IPS-15b (cell line): Measurements from ENCODE around the gene CAPN3.
"Not testable (repeated sequence)": the region's sequence is repeated elsewhere in the genome, so short reads cannot be mapped to it uniquely, and the experiment has no call there.

Experiments used
- H3K27me3 ChIP-seq: one replicate; pipeline ENCODE4 v1.6.1; 2013; ENCODE audit warnings: low read length; ENCODE audit not compliant: control insufficient read depth, insufficient read depth
- H3K36me3 ChIP-seq: one replicate; pipeline ENCODE4 v1.6.1; 2013; ENCODE audit warnings: low read length; ENCODE audit not compliant: control insufficient read depth, insufficient read depth
- H3K4me1 ChIP-seq: one replicate; pipeline ENCODE4 v1.6.1; 2013; ENCODE audit warnings: mild to moderate bottlenecking, low read length; ENCODE audit not compliant: control insufficient read depth, insufficient read depth
- H3K4me3 ChIP-seq: one replicate; pipeline ENCODE4 v1.5.1; 2013; ENCODE audit warnings: low read depth, low read length
- H3K9ac ChIP-seq: one replicate; pipeline ENCODE4 v1.6.1; 2013; ENCODE audit warnings: low read depth, mild to moderate bottlenecking, low read length
- H3K9me3 ChIP-seq: one replicate; pipeline ENCODE4 v1.6.1; 2013; ENCODE audit warnings: mild to moderate bottlenecking, low read length; ENCODE audit not compliant: control insufficient read depth, insufficient read depth

The CAPN3 gene

DNA sequence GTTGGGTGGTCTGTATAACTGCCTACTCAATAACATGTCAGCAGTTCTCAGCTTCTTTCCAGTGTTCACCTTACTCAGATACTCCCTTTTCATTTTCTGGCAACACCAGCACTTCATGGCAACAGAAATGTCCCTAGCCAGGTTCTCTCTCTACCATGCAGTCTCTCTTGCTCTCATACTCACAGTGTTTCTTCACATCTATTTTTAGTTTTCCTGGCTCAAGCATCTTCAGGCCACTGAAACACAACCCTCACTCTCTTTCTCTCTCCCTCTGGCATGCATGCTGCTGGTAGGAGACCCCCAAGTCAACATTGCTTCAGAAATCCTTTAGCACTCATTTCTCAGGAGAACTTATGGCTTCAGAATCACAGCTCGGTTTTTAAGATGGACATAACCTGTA lies at the start of gene CAPN3:
CAPN3 (plus strand) TSS at position 253 of the 400 bp plus-strand sequence. CDS start 305 bp downstream, outside the sequence.
- H3K4me1 ChIP-seq, result peaks cover 16% of the 10 kb centered on the region
- H3K9ac ChIP-seq, result no peak within 1 kb of the TSS
- no peaks in the 10 kb centered on the region for H3K9me3 ChIP-seq
- peaks cover under 1% of the 10 kb centered on the region for H3K27me3 ChIP-seq
- H3K4me3 ChIP-seq, result no peak within 1 kb of the TSS
- no peaks in the 10 kb centered on the region for H3K36me3 ChIP-seq

DNA sequence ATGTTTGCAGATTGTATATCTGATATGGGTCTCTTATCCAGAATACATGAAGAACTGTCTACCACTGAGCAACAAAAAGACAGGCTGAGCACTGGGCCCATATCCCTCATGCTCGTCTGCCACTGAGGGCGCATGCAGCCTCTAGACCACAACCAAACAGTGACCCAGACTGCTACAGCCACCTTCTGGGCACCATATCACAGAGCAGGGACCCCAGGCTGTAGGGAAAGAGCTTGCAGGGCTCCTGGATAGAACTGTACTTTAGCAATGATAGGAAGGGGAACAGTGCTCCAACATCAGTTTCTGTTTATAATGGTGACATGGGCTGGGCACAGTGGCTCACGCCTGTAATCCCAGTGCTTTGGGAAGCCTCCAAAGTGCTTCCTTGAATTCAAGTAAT lies 45.8 kb upstream of the CAPN3 start:
- no peak overlapping the region for H3K4me3 ChIP-seq
- no peaks in the 10 kb centered on the region for H3K9me3 ChIP-seq
- no peaks in the 10 kb centered on the region for H3K36me3 ChIP-seq
- H3K4me1 ChIP-seq, result no peaks in the 10 kb centered on the region
- no peak overlapping the region for H3K9ac ChIP-seq
- no peaks in the 10 kb centered on the region for H3K27me3 ChIP-seq

DNA sequence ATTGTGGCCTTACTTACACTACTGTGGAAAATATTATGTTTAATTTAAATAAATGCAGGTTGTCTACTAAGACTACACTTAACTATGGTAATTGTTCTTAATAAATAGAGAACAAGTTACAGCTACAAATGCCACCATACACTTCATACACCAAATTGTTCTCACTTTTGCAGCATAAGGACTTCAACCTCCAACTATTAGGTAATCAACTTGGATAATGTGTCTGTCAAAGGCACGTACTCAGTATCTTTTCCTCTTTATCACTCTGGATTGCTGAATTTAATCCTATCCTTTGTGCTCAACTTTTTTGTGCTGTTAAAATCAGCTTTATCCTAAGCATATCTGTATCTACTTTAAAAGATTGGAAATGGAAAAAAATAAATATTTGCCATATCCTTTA lies 44.5 kb upstream of the CAPN3 start:
- H3K9me3 ChIP-seq, result no peaks in the 10 kb centered on the region
- H3K9ac ChIP-seq, result no peak overlapping the region
- no peak overlapping the region for H3K4me3 ChIP-seq
- no peaks in the 10 kb centered on the region for H3K4me1 ChIP-seq
- H3K36me3 ChIP-seq, result no peaks in the 10 kb centered on the region
- no peaks in the 10 kb centered on the region for H3K27me3 ChIP-seq

DNA sequence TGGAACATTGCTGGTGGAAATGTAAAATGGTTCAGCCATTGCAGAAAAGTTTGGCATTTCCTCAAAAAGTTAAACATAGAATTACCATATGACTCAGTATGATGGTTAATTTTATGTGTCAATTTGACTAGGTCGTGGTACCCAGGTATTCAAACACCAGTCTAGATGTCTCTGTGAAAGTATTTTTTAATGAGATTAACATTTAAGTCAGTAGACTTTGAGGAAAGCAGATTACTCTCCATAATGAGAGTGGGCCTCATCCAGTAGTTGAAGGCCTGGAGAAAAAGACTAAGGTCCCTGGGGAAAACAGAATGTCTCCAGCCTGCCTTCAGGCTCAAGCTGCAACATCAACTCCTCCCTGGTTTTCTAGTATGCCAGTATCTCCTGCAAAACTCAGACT lies 43.8 kb upstream of the CAPN3 start:
- no peaks in the 10 kb centered on the region for H3K4me1 ChIP-seq
- H3K27me3 ChIP-seq, result no peaks in the 10 kb centered on the region
- no peaks in the 10 kb centered on the region for H3K9me3 ChIP-seq
- no peaks in the 10 kb centered on the region for H3K36me3 ChIP-seq
- no peak overlapping the region for H3K4me3 ChIP-seq
- no peak overlapping the region for H3K9ac ChIP-seq

DNA sequence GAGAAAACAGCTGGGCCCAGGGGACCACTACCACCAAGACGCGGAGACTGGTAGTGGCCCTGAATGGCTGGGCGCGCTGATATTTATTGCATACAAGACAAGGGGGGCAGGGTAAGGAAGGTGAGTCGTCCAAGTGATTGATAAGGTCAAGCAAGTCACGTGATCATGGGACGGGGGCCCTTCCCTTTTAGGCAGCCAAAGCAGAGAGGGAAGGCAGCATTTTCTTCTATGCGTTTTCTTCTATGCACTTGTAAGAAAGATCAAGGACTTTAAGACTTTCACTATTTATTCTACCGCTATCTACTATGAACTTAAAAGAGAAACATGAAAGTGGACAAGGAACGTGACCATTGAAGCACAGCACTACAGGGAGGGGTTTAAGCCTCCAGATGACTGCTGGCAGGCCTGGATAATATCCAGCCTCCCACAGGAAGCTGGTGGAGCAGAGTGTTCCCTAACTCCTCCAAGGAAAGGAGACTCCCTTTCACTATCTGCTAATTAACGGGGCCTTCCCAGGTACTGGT lies 43.0 kb upstream of the CAPN3 start:
- not testable (repeated sequence) for H3K36me3 ChIP-seq, H3K4me1 ChIP-seq, H3K4me3 ChIP-seq, H3K9me3 ChIP-seq, H3K27me3 ChIP-seq, H3K9ac ChIP-seq

DNA sequence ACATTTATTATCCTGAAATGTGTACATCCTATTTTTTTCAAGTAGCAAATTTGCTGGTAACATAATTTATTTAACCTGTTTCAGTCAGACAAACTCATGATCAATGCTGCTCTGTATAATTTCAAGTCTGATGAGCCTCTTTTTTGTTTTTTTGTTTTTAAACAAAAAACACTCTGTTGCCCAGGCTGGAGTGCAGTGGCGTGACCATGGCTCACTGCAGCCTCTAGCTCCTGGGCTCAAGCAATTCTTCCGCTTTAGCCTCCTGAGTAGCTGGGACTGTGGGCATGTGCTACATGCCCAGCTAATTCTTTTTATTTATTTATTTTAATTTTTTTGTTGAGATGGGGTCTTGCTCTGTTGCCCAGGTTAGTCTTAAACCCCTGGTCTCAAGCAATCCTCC lies 40.1 kb upstream of the CAPN3 start:
- Histone ChIP-seq H3K4me1 (no peaks in the 10 kb centered on the region), H3K36me3 (no peaks in the 10 kb centered on the region), H3K27me3 (no peaks in the 10 kb centered on the region), H3K4me3 (no peak overlapping the region), H3K9ac (no peak overlapping the region), H3K9me3 (no peaks in the 10 kb centered on the region)

DNA sequence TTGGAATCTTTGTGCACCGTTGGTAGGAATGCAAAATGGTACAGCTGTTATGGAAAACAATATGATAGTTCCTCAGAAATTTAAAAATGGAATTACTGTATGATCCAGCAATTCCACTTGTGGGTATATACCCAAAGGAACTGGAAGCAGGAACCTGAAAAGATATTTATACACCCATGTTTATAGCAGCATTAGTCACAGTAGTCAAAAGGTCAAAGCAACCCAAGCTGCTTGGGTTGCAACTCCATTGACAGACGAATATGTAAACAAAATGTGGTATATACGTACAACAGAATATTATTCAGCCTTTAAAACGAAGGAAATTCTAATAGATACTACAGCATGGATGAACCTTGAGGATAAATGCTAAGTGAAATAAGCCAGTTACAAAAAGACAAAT lies 35.0 kb upstream of the CAPN3 start:
- Histone ChIP-seq H3K9me3 (no peaks in the 10 kb centered on the region), H3K4me1 (no peaks in the 10 kb centered on the region), H3K27me3 (no peaks in the 10 kb centered on the region), H3K4me3 (no peak overlapping the region), H3K9ac (no peak overlapping the region), H3K36me3 (no peaks in the 10 kb centered on the region)

DNA sequence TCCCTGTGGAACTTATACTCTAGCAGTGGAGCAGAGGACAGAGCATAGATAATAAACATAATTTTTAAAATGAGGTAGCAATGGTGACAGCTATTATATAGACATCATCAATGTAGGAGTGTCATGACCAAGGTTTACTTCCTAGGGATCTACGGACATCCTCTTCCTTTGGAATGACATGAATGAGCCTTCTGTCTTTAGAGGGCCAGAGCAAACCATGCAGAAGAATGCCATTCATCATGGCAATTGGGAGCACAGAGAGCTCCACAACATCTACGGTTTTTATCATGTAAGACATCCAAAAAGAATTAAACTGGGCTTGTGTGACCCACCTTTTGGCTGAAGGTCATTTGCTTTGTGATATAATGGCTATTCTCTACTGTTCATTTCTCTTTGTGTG lies 30.1 kb upstream of the CAPN3 start:
- Histone ChIP-seq H3K4me3 (no peak overlapping the region), H3K9ac (no peak overlapping the region), H3K4me1 (no peaks in the 10 kb centered on the region), H3K9me3 (no peaks in the 10 kb centered on the region), H3K36me3 (no peaks in the 10 kb centered on the region), H3K27me3 (no peaks in the 10 kb centered on the region)

DNA sequence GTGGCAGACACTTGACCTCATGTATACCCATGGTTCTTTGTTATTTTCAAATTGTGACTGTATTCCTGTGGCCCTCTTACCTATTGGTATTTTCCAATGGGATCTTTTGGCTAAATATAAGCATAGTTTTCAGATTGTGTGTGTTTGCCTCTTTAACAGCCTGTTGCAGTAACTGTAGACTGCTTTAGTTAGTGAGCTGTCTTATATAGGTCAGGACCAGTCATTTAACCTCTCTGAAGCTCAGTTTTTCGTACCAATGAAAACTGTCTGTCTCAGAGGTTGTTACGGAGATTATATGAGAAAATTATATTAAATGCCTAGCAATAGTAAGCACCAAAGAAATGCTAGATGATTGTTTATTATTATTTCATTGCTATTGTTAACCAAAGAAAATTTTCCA lies 29.3 kb upstream of the CAPN3 start:
- no peaks in the 10 kb centered on the region for H3K4me1 ChIP-seq
- no peak overlapping the region for H3K4me3 ChIP-seq
- H3K36me3 ChIP-seq, result no peaks in the 10 kb centered on the region
- H3K9me3 ChIP-seq, result no peaks in the 10 kb centered on the region
- H3K27me3 ChIP-seq, result no peaks in the 10 kb centered on the region
- no peak overlapping the region for H3K9ac ChIP-seq

DNA sequence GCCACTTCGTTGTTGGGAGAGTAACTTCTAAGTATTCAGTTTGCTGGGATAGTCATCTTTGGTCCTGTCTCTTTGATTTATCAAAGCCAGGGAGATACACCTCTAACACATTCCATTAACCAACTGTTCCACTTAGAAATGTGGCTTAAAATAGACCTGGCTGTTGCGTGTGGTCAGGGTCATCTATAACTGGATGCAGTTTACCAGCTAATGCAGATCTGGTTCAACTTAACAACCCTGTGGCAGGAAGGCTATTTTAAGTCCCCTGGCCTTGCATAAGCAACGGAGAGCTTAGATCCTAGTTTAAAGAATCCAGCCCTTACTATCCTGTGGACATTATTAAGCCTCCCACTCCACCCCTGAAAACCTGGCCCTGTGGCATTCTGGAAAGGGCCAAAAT lies 28.1 kb upstream of the CAPN3 start:
- Histone ChIP-seq H3K9me3 (no peaks in the 10 kb centered on the region), H3K9ac (no peak overlapping the region), H3K4me3 (no peak overlapping the region), H3K4me1 (no peaks in the 10 kb centered on the region), H3K27me3 (no peaks in the 10 kb centered on the region), H3K36me3 (no peaks in the 10 kb centered on the region)

DNA sequence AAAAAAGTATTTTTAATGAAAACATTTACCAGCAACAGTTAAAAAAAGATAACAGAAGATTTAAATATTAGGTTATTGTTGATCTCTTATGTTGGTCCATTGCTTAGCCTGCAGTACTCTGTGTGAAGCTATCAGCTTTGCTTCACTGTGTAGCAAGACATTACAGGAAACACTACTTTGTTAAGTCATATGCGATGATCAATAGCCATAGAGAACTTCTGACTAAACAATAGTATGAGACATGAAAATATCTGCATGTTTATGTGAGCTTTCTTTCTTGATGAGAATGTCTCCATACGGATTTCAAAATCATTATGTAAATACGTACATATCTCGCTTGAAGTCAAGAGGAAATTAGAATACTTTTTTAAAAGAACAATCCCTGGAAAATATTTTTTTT lies 27.0 kb upstream of the CAPN3 start:
- no peak overlapping the region for H3K4me3 ChIP-seq
- H3K36me3 ChIP-seq, result no peaks in the 10 kb centered on the region
- H3K9me3 ChIP-seq, result no peaks in the 10 kb centered on the region
- H3K9ac ChIP-seq, result no peak overlapping the region
- no peaks in the 10 kb centered on the region for H3K27me3 ChIP-seq
- no peaks in the 10 kb centered on the region for H3K4me1 ChIP-seq

DNA sequence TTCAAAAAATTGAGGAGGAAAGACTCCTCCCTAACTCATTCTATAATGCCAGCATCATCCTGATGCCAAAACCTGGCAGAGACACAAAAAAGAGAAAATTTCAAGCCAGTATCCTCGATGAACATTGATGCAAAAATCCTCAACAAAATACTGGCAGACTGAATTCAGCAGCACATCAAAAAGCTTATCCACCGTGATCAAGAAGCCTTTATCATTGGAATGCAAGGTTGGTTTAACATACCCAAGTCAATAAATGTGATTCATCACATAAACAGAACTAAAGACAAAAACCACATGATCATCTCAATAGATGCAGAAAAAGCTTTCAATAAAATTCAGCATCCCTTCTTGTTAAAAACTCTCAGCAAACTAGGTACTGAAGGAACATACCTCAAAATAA lies 24.2 kb upstream of the CAPN3 start:
- H3K36me3 ChIP-seq, result no peaks in the 10 kb centered on the region
- no peak overlapping the region for H3K4me3 ChIP-seq
- no peaks in the 10 kb centered on the region for H3K9me3 ChIP-seq
- no peaks in the 10 kb centered on the region for H3K4me1 ChIP-seq
- H3K27me3 ChIP-seq, result no peaks in the 10 kb centered on the region
- H3K9ac ChIP-seq, result no peak overlapping the region

DNA sequence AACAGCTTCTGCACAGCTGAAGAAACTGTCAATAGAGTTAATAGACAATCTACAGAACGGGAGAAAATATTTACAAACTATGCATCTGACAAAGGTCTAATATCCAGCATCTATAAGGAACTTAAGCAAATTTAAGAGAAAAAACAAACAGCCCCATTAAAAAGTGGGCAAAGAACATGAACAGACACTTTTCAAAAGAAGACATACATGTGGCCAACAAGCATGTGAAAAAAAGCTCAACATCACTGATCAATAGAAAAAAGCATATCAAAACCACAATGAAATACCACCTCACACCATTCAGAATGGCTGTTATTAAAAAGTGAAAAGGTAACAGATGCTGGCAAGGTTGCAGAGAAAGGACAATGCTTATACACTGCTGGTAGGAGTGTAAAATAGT lies 22.7 kb upstream of the CAPN3 start:
- not testable (repeated sequence) for H3K9ac ChIP-seq, H3K4me1 ChIP-seq, H3K27me3 ChIP-seq, H3K36me3 ChIP-seq, H3K4me3 ChIP-seq, H3K9me3 ChIP-seq
